GM12875 (cell line): ENCODE results near the gene ASPN.

Source experiments
- H3K4me3 ChIP-seq: one replicate; pipeline ENCODE4 v1.5.1; 2011; ENCODE audit warnings: low read depth, low read length, control low read depth
- TF ChIP-seq, protein P1 (sequence below): IDR thresholded peaks from 2 replicates; pipeline ENCODE4 v1.5.1; 2011; ENCODE audit warnings: low read depth, mild to moderate bottlenecking, control low read depth, inconsistent platforms, low read length, moderate library complexity, borderline replicate concordance; ENCODE audit not compliant: insufficient read depth

ASPN gene

DNA sequence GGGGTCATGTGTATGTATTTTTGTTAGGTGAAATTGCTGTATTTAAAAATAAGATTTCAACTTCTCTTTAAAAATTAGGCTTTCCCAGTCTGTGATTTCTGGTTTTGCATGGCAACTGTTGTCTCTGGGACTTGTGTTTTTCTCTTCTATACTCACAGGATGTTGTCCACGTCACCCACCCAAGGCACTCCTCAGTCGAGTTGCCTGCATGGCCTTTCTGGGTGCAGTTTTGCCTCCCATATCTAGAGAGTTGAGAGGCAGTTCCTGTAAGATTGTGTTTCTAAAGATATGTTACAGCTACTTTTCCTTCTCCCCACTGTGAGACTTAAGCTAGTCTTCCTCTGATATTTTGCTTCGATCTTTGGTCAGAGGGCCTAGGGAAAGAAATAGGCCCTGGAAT, 2.3 kb upstream of the ASPN start:
- H3K4me3 ChIP-seq, result no peak overlapping the region
- TF ChIP-seq, protein P1, sequence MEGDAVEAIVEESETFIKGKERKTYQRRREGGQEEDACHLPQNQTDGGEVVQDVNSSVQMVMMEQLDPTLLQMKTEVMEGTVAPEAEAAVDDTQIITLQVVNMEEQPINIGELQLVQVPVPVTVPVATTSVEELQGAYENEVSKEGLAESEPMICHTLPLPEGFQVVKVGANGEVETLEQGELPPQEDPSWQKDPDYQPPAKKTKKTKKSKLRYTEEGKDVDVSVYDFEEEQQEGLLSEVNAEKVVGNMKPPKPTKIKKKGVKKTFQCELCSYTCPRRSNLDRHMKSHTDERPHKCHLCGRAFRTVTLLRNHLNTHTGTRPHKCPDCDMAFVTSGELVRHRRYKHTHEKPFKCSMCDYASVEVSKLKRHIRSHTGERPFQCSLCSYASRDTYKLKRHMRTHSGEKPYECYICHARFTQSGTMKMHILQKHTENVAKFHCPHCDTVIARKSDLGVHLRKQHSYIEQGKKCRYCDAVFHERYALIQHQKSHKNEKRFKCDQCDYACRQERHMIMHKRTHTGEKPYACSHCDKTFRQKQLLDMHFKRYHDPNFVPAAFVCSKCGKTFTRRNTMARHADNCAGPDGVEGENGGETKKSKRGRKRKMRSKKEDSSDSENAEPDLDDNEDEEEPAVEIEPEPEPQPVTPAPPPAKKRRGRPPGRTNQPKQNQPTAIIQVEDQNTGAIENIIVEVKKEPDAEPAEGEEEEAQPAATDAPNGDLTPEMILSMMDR, result no peak

DNA sequence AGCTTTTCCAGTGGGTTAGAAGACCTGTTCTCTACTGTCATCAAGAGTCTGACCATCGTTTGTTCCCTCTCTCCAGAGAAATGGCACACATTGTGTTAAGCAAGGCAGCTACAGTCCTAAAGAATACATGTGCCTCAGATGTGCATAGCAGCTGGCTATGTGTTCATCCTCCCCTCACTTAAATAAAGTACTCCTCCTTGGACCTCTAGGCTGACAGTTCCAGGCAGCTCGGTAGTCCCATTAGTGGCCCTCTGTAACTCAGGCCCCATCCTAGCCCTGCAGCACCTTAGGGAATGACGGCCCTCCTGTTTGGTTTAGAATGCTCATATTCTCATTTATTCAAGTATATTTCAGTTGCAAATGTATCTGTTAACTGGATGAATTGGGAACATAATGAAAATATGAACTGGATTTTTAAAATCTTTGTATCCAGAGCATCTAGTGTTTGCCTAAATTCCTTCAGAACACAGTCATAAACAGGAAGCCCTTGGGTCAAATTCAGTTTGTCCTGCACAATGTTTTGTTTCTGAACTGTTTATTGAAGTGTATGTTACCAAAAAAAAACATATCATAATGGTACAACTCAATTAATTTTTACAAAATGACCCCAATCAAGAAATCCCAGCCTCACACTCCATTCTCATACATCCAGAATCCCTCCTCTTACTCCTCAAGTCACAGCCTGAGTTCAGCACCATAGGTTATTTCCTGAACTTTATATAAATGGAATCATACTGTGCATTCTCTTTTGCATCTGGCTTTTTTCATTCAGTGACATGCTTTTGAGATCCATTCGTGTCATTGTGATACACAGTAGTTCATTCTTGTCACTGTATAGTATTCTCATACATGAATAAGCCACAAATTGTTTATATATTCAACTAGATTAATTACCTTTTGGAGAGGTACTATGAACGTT, 1.6 kb upstream of the ASPN start:
- TF ChIP-seq, protein P1, result no peak

DNA sequence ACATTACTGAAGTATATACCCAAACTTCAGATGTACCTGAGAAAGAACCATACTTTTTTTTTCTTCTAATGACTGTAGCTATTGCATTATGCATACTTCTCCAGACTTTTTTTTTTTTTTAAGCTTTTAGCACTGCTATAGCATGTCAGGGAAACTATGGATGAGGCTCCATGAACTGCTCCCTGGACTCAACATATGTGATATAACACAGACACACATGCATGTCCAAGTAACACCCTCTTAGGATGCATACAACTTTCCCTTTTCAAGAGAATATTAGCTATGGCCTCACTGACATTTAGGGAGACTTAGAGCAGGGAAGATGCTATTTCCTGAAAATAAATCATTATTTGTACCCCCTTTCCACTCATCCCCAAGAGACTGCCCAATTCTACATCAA, 499 bp upstream of the ASPN start:
- TF ChIP-seq, protein P1, result no peak
- H3K4me3 ChIP-seq, result no peak overlapping the region

More for the DNA sequence above, 1.6 kb upstream of the ASPN start:
- H3K4me3 ChIP-seq, result no peak overlapping the region

DNA sequence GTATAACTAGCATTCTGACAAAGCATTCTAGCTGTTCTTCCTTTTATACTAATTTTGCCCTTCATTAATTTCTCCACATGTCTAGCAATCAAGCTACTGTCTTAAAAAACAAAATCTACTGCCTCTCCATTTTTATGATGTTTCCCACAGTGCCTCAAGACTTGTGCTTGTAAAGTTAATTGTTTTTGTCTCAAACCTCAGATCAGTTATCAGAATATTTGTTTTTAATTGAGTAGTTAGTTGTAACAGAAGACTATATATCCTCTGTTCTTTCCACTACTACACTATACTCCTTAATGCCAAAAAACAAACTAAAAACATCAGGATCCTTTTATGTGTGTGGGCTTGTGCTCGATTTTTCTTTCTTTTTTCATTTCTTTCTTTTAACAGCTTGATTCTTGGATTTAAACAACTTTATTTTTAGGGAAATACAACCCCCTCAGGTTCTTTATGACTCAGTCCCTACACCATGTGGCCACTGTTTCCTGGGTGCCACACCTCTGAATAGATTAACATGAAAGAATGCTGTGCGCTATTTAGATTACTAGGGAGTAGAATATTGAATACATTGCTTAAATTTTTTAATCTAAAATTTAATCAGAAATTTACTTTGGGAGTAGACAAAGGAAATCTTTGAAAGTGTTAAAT, 1.2 kb downstream of the ASPN start:
- TF ChIP-seq, protein P1, result no peak
- H3K4me3 ChIP-seq, result no peak overlapping the region

DNA sequence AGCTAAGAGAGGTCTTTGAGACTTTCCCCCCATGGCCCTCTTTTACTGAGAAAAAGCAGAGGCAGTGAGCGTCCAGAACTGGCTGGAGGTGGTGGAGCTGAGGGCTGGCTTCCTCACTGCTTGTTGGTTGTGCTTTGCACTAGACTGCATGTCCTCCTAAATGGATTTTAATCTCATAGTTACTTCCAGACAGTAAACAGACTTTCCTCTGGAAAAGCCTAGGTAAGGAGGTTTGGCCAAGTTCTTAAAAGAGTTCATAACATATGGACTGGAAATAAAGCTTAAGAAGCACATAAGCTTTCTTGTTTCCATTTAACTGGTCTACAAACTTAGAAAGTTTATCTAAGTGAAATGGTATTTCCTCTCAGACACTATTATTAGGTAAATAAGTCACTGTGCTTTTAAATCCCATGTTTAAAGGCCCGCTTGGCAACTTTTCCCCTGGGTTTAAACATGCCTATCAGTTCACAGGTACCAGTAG, 2.0 kb downstream of the ASPN start:
- no peak overlapping the region for H3K4me3 ChIP-seq
- TF ChIP-seq, protein P1, result no peak

DNA sequence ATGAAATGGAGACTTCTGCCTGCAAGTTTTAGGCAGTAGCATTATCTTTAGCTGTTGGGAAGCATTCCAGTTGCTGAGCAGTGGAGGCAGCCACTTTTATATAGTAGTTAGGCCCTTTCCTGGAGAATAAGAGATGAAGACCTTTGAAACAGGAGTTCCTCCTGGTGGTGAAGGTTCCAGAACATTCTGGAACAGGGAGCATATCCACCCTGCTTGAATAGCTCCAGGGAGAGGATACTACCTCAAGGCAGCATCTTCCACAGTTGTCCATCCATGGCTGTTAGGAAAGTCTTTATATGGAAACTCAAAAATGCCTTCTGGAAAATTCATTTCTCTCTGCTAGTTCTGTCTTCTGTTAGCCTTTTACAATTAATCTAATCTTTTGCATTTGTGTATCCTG, 3.0 kb downstream of the ASPN start:
- TF ChIP-seq, protein P1, result no peak
- H3K4me3 ChIP-seq, result no peak overlapping the region
